GM12878 (cell line): ENCODE data around the gene RALB. TPM values are rescaled to one million over a fixed set of nuclear protein-coding genes. Genes with fewer than 3 reads are reported as not detected.

Experiments used
- ATAC-seq: fragments of 200-7000 bp; cut with Tn5 transposase; 3 replicates; pipeline ENCODE4 v1.9.1; 2020; ENCODE audit warnings: mild to moderate bottlenecking, moderate library complexity
- BruUV-seq: library from RNA; stranded (reverse); fragments of 400-500 nt; replicated peaks from 2 replicates; lab custom pipeline; 2021; lab: Mats Ljungman, UMichigan
- CTCF ChIA-PET: fragments of 300-600 bp; sonication (Branson Sonifier 250); formaldehyde crosslinking; extraction: SDS; loops from one replicate; lab custom pipeline; 2021; ENCODE audit warnings: inconsistent platforms; lab: Yijun Ruan, JAX
- POLR2A ChIA-PET: fragments of 350-600 bp; formaldehyde crosslinking; extraction: SDS; loops from one replicate; lab custom pipeline; 2021; ENCODE audit warnings: inconsistent platforms; lab: Charles Lee
- RAD21 ChIA-PET: fragments of 300-600 bp; sonication (Branson Sonifier 250); formaldehyde crosslinking; loops from one replicate; lab custom pipeline; 2023; ENCODE audit warnings: antibody characterized with exemption; ENCODE audit not compliant: unreplicated experiment; lab: Charles Lee
- SMC1A ChIA-PET: fragments of 300-600 bp; sonication (Branson Sonifier 250); formaldehyde crosslinking; loops from one replicate; lab custom pipeline; 2023; ENCODE audit not compliant: unreplicated experiment, uncharacterized antibody; lab: Charles Lee
- DNase-seq: peaks from one replicate; pipeline ENCODE4 v3.0.0-alpha.2; 2011; ENCODE audit warnings: low read depth, low spot score
- FAIRE-seq: peaks from 3 replicates; lab custom pipeline; 2011; peaks lifted over from hg19 to GRCh38; lab: Jason Lieb, UNC
- H2AFZ ChIP-seq: 2 replicates; pipeline ENCODE4 v1.6.0; 2011; ENCODE audit warnings: low read depth, low read length, control low read depth; ENCODE audit not compliant: control insufficient read depth
- H3K27ac ChIP-seq: 2 replicates; pipeline ENCODE4 v1.5.1; 2011; ENCODE audit warnings: control low read depth; ENCODE audit not compliant: control insufficient read depth, insufficient read depth
- H3K27me3 ChIP-seq, 2 experiments: replicated peaks in 1 of 2; 2 replicates each; pipeline versions ENCODE4 v1.6.0 to v1.6.1; 2011; ENCODE audit warnings: low read length in 1 of 2; ENCODE audit not compliant: control insufficient read depth in 2 of 2, insufficient read depth in 2 of 2
- H3K36me3 ChIP-seq, 2 experiments: 2 replicates each; pipeline ENCODE4 v1.5.1; 2011; ENCODE audit warnings: low read length in 1 of 2; ENCODE audit not compliant: control insufficient read depth in 2 of 2, insufficient read depth in 2 of 2
- H3K4me1 ChIP-seq: 2 replicates; pipeline ENCODE4 v1.6.1; 2011; ENCODE audit warnings: mild to moderate bottlenecking, low read length, moderate library complexity, mixed read lengths; ENCODE audit not compliant: control insufficient read depth, insufficient read depth
- H3K4me2 ChIP-seq: 2 replicates; pipeline ENCODE4 v1.6.0; 2011; ENCODE audit warnings: control low read depth; ENCODE audit not compliant: control insufficient read depth, insufficient read depth
- H3K4me3 ChIP-seq: fragments of 200-600 bp; sonication (generic); 2 replicates; pipeline ENCODE4 v1.5.1; 2016
- H3K79me2 ChIP-seq: 2 replicates; pipeline ENCODE4 v1.6.0; 2011; ENCODE audit warnings: low read length; ENCODE audit not compliant: control insufficient read depth, insufficient read depth
- H3K9ac ChIP-seq: 2 replicates; pipeline ENCODE4 v1.8.0; 2011; ENCODE audit warnings: low read length, control low read depth, mixed read lengths; ENCODE audit not compliant: control insufficient read depth, insufficient read depth
- H3K9me3 ChIP-seq: replicated peaks from 3 replicates; pipeline ENCODE4 v1.5.1; 2011; ENCODE audit warnings: mild to moderate bottlenecking, low read length; ENCODE audit not compliant: control insufficient read depth, insufficient read depth
- H4K20me1 ChIP-seq: 2 replicates; pipeline ENCODE4 v1.6.0; 2011; ENCODE audit not compliant: control insufficient read depth, insufficient read depth
- GABPA ChIP-seq: IDR thresholded peaks from 2 replicates; pipeline ENCODE4 v1.6.1; 2014; ENCODE audit warnings: antibody characterized with exemption, low read depth, mild to moderate bottlenecking, inconsistent platforms
- IKZF1 ChIP-seq: fragments of 450-650 bp; conservative IDR thresholded peaks from 2 replicates; pipeline ENCODE4 v1.6.1; 2017; ENCODE audit warnings: antibody characterized with exemption, mild to moderate bottlenecking
- KDM1A ChIP-seq: fragments of 200-600 bp; sonication (generic); IDR thresholded peaks from 2 replicates; pipeline ENCODE4 v1.6.1; 2016; ENCODE audit warnings: borderline replicate concordance
- NRF1 ChIP-seq: conservative IDR thresholded peaks from 2 replicates; pipeline ENCODE4 v1.6.1; 2011; ENCODE audit warnings: mild to moderate bottlenecking, low read depth, low read length, improper control_type of control experiment
- PKNOX1 ChIP-seq: fragments of 450-650 bp; IDR thresholded peaks from 2 replicates; pipeline ENCODE4 v1.6.1; 2016; ENCODE audit warnings: mild to moderate bottlenecking
- RAD51 ChIP-seq: fragments of 450-650 bp; IDR thresholded peaks from 2 replicates; pipeline ENCODE4 v1.6.1; 2016; ENCODE audit warnings: moderate library complexity, mild to moderate bottlenecking, inconsistent platforms
- SRF ChIP-seq, 2 experiments: IDR thresholded peaks; 2 replicates each; pipeline ENCODE4 v1.6.1; 2011; ENCODE audit warnings: low read depth in 2 of 2, low read length in 2 of 2, mild to moderate bottlenecking in 1 of 2, moderate library complexity in 1 of 2
- ZBED1 ChIP-seq: IDR thresholded peaks from 2 replicates; pipeline ENCODE4 v1.6.1; 2016; ENCODE audit warnings: borderline replicate concordance
- ZBTB11 ChIP-seq: fragments of 450-650 bp; formaldehyde crosslinking; IDR thresholded peaks from 2 replicates; pipeline ENCODE4 v1.5.0; 2022; ENCODE audit warnings: mild to moderate bottlenecking, missing genetic modification characterization
- ZNF622 ChIP-seq: fragments of 450-650 bp; IDR thresholded peaks from 2 replicates; pipeline ENCODE4 v1.6.1; 2017; ENCODE audit warnings: mild to moderate bottlenecking, inconsistent platforms
- ZSCAN29 ChIP-seq: fragments of 450-650 bp; IDR thresholded peaks from 2 replicates; pipeline ENCODE4 v1.6.1; 2017; ENCODE audit warnings: mild to moderate bottlenecking, moderate library complexity
- WGBS: methylation state at CpG from one replicate; pipeline ENCODE4 v1.1.6; 2016; ENCODE audit warnings: low lambda C conversion rate; ENCODE audit not compliant: insufficient replicate concordance, insufficient coverage; ENCODE audit errors: missing lambda C conversion rate; 5-methylcytosine and 5-hydroxymethylcytosine counted together
- in situ Hi-C: fragments of 300-500 bp; cut with MboI; formaldehyde crosslinking; loops from 9 replicates; pipeline ENCODE4 v1.14.3; 2018; ENCODE audit warnings: mixed read lengths
- intact Hi-C: fragments of 100-400 bp; cut with micrococcal nuclease; formaldehyde crosslinking; loops from one replicate; pipeline ENCODE4 v1.14.2; 2022; ENCODE audit not compliant: unreplicated experiment
- polyA plus RNA-seq, 11 experiments: library from polyadenylated mRNA; depleted of rRNA in 4 of 11; unstranded in 6 of 11; stranded (reverse) in 5 of 11; fragments of >200 nt; fragmentation: Nextera tagmentation in 4 of 11; fragmentation: Illumina TruSeq in 1 of 11; extraction: Ambion mirVana in 4 of 11; extraction: Trizol in 1 of 11; gene quantifications; 1 replicate in 1 of 11; 2 replicates in 10 of 11; pipeline versions ENCODE4 v1.2.1 to v1.2.3, GENCODE V29; 2011 to 2016; ENCODE audit warnings: inconsistent platforms in 2 of 11, missing spikeins in 2 of 11, low read depth in 1 of 11
- total RNA-seq, 4 experiments: library from RNA; depleted of rRNA in 3 of 4; stranded (reverse); fragments of >200 nt in 3 of 4; fragmentation: Illumina TruSeq in 1 of 4; extraction: Trizol in 1 of 4; gene quantifications; 2 replicates each; pipeline versions ENCODE4 v1.2.1 to v1.2.3, GENCODE V29; 2013 to 2021
- TF ChIP-seq, protein P1 (sequence below): fragments of 450-650 bp; IDR thresholded peaks from 2 replicates; pipeline ENCODE4 v1.6.1; 2014; ENCODE audit warnings: mild to moderate bottlenecking

The RALB gene
- total and polyA plus RNA-seq, 10 of the 15 experiments (the other 5 are each of a cell fraction or from before 2014, with no cell fraction given): 8.3 to 54.0 (median 24.2) TPM

GRCh38 chr2:120323214-120323613 lies 70.6 kb downstream of the RALB start:
- ChIA-PET CTCF (interaction anchor here (0.6 to 1.3 kb wide), 2 partner anchors 10 to 120 kb away, joined by 3 to 8 read pairs; no protein-coding TSS in a partner anchor), POLR2A (no interaction called here), SMC1A (no interaction called here), RAD21 (interaction anchor here (1.4 kb wide), 1 partner anchor 10 kb away, joined by 5 read pairs; no protein-coding TSS in a partner anchor)
- intact Hi-C loops (no loop called here), in situ Hi-C loops (no loop called here)
- Histone ChIP-seq H3K9ac (no peak overlapping the region), H3K4me1 (no peaks in the 10 kb centered on the region), H4K20me1 (no peaks in the 10 kb centered on the region), H3K4me3 (no peak overlapping the region), H3K27me3 (peaks cover 0 to 3% of the 10 kb centered on the region in 2 experiments; a peak in 2 of 4 replicates), H2AFZ (no peak overlapping the region), H3K36me3 (no peaks in the 10 kb centered on the region), H3K27ac (no peak overlapping the region), H3K4me2 (no peak overlapping the region), H3K9me3 (no peaks in the 10 kb centered on the region), H3K79me2 (no peaks in the 10 kb centered on the region)
- no peak for FAIRE-seq
- no peak for DNase-seq
- TF ChIP-seq GABPA (no peak), KDM1A (no peak), ZBED1 (no peak)
- WGBS: 49% methylated on average over 10 of the region's 10 CpGs
- ATAC-seq: no peak
- BruUV-seq: no TSS peak

DNA sequence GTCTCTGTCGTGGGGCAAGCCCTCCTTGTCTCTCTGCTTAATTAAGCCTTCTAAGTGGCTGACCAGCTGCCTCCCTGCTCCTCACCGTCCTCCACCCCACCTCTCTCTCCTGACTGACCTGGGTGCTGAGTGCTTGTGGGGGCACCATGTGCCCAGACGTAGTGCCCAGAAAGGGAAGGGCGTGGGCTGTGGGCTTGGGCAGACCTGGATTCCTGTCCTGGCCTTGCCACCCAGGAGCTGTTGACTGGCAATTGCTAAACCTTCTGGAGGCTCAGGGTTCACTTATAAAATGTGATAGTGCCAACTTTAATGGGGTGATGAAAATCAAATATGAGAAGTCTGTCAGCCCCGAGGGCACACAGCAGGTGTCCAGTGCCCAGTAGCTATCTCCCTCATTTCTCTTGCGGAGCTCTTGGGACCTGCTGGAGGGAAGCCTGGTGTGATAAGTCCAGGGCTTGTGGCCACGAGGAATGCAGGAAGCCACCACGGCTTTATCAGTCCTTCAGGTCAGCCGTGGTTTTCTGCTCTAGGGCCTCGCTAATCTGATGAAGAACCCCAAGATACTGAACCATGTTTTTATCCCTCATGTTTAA lies 71.3 kb downstream of the RALB start:
- intact Hi-C loops (no loop called here), in situ Hi-C loops (no loop called here)
- no peak overlapping the region for H3K4me2 ChIP-seq
- ChIA-PET POLR2A (no interaction called here), RAD21 (interaction anchor here (1.4 kb wide), 1 partner anchor 11 kb away, joined by 5 read pairs; no protein-coding TSS in a partner anchor), CTCF (interaction anchor here (1.2 to 1.3 kb wide), 2 partner anchors 11 to 117 kb away, joined by 3 to 8 read pairs; no protein-coding TSS in a partner anchor), SMC1A (interaction anchor here (0.6 to 0.9 kb wide), 2 partner anchors 10 to 43 kb away, joined by 3 read pairs; no protein-coding TSS in a partner anchor)
- H4K20me1 ChIP-seq: no peaks in the 10 kb centered on the region
- no peaks in the 10 kb centered on the region for H3K79me2 ChIP-seq
- peaks cover 0 to 5% of the 10 kb centered on the region in 2 experiments; a peak in 2 of 4 replicates for H3K27me3 ChIP-seq
- H3K9me3 ChIP-seq: no peaks in the 10 kb centered on the region
- DNase-seq (no peak), FAIRE-seq (no peak), ATAC-seq (no peak)
- H3K4me1 ChIP-seq: no peaks in the 10 kb centered on the region
- WGBS: 27% methylated on average over 9 of the region's 10 CpGs
- BruUV-seq: no TSS peak
- no peak overlapping the region for H2AFZ ChIP-seq
- H3K4me3 ChIP-seq: no peak overlapping the region
- H3K9ac ChIP-seq: no peak overlapping the region
- H3K36me3 ChIP-seq: no peaks in the 10 kb centered on the region
- H3K27ac ChIP-seq: no peak overlapping the region
- TF ChIP-seq, protein P1, sequence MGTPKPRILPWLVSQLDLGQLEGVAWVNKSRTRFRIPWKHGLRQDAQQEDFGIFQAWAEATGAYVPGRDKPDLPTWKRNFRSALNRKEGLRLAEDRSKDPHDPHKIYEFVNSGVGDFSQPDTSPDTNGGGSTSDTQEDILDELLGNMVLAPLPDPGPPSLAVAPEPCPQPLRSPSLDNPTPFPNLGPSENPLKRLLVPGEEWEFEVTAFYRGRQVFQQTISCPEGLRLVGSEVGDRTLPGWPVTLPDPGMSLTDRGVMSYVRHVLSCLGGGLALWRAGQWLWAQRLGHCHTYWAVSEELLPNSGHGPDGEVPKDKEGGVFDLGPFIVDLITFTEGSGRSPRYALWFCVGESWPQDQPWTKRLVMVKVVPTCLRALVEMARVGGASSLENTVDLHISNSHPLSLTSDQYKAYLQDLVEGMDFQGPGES: no peak
- TF ChIP-seq ZSCAN29 (no peak), RAD51 (no peak), IKZF1 (no peak), NRF1 (no peak), PKNOX1 (no peak), SRF (IDR thresholded peaks at IDR 0.05; ENCODE audit: low read depth in 2 of 2, low read length in 2 of 2) (no peak), ZNF622 (no peak), ZBTB11 (no peak)
